HepG2 (cell line): ENCODE results near the gene TNFSF11. TPM values are rescaled to one million over a fixed set of nuclear protein-coding genes. Genes with fewer than 3 reads are reported as not detected.

Experiments
- ATAC-seq: fragments of 200-7000 bp; cut with Tn5 transposase; 3 replicates; pipeline ENCODE4 v1.9.1; 2020; ENCODE audit warnings: mild to moderate bottlenecking, moderate library complexity
- BruUV-seq: library from RNA; stranded (reverse); fragments of 400-500 nt; replicated peaks from 2 replicates; lab custom pipeline; 2021; lab: Mats Ljungman, UMichigan
- CTCF ChIA-PET: fragments of 300-600 bp; formaldehyde crosslinking; extraction: SDS; loops from one replicate; lab custom pipeline; 2021; ENCODE audit warnings: low total read pairs, inconsistent platforms, low intra/inter-chr PET ratio; lab: Yijun Ruan, JAX
- POLR2A ChIA-PET: fragments of 350-600 bp; sonication (Branson Sonifier 250); formaldehyde crosslinking; loops from one replicate; lab custom pipeline; 2020; ENCODE audit warnings: antibody characterized with exemption, inconsistent platforms; lab: Yijun Ruan, JAX
- DNase-seq: peaks from one replicate; pipeline ENCODE4 v3.0.0-alpha.2; 2015; ENCODE audit warnings: low spot score
- FAIRE-seq: peaks from 3 replicates; lab custom pipeline; 2011; peaks lifted over from hg19 to GRCh38; lab: Jason Lieb, UNC
- H2AFZ ChIP-seq: one replicate; pipeline ENCODE4 v1.6.1; 2011; ENCODE audit warnings: low read length, inconsistent platforms
- H3K27ac ChIP-seq: fragments of 300-600 bp; 3 replicates; pipeline ENCODE4 v1.8.0; 2011; ENCODE audit warnings: mixed run types, mild to moderate bottlenecking, mixed read lengths, low read length, inconsistent platforms; ENCODE audit not compliant: insufficient read depth; ENCODE audit errors: extremely low read length
- H3K27me3 ChIP-seq, 2 experiments: fragments of 200-600 bp in 1 of 2; 2 replicates in 1 of 2; 3 replicates in 1 of 2; pipeline versions ENCODE4 v1.6.0 to v1.8.0; 2011; ENCODE audit warnings: low read length in 2 of 2, mild to moderate bottlenecking in 2 of 2, moderate library complexity in 2 of 2, inconsistent platforms in 1 of 2; ENCODE audit not compliant: insufficient read depth in 2 of 2, control insufficient read depth in 1 of 2
- H3K36me3 ChIP-seq, 2 experiments: fragments of 200-600 bp in 1 of 2; replicated peaks in 1 of 2; 2 replicates in 1 of 2; 3 replicates in 1 of 2; pipeline versions ENCODE4 v1.5.1 to v1.8.0; 2011; ENCODE audit warnings: low read length in 2 of 2, inconsistent platforms in 1 of 2; ENCODE audit not compliant: insufficient read depth in 2 of 2, control insufficient read depth in 1 of 2
- H3K4me1 ChIP-seq: 2 replicates; pipeline ENCODE4 v1.5.1; 2012; ENCODE audit warnings: low read length, inconsistent platforms; ENCODE audit not compliant: insufficient read depth
- H3K4me2 ChIP-seq: 2 replicates; pipeline ENCODE4 v1.6.0; 2011; ENCODE audit warnings: low read depth, low read length, inconsistent platforms
- H3K4me3 ChIP-seq, 3 experiments: fragments of 200-600 bp in 1 of 3; sonication (generic), shearing (Covaris generic) in 1 of 3; replicated peaks in 1 of 3; 2 replicates each; pipeline ENCODE4 v1.5.1; 2011 to 2016; ENCODE audit warnings: low read length in 3 of 3, inconsistent platforms in 2 of 3, low read depth in 2 of 3, mild to moderate bottlenecking in 2 of 3, control low read depth in 1 of 3, mixed read lengths in 1 of 3; ENCODE audit not compliant: insufficient read depth in 1 of 3
- H3K79me2 ChIP-seq: one replicate; pipeline ENCODE4 v1.6.1; 2011; ENCODE audit warnings: low read length, inconsistent platforms; ENCODE audit not compliant: insufficient read depth
- H3K9ac ChIP-seq: 2 replicates; pipeline ENCODE4 v1.6.0; 2011; ENCODE audit warnings: mild to moderate bottlenecking, low read depth, low read length, inconsistent platforms; ENCODE audit not compliant: insufficient read depth
- H3K9me3 ChIP-seq: 2 replicates; pipeline ENCODE4 v1.5.1; 2012; ENCODE audit warnings: mild to moderate bottlenecking, low read length
- H4K20me1 ChIP-seq: 2 replicates; pipeline ENCODE4 v1.6.0; 2011; ENCODE audit warnings: inconsistent platforms, mild to moderate bottlenecking, low read length, moderate library complexity; ENCODE audit not compliant: insufficient read depth
- CTCF ChIP-seq: sonication (generic); formaldehyde crosslinking; IDR thresholded peaks from 2 replicates; pipeline ENCODE4 v1.5.0; 2020; ENCODE audit warnings: mild to moderate bottlenecking, missing genetic modification reagents, moderate library complexity
- GMEB1 ChIP-seq: sonication (generic); formaldehyde crosslinking; IDR thresholded peaks from 2 replicates; pipeline ENCODE4 v1.5.1; 2020; ENCODE audit warnings: missing genetic modification reagents, mild to moderate bottlenecking, borderline replicate concordance
- HDAC6 ChIP-seq: fragments of 200-600 bp; sonication (generic); IDR thresholded peaks from 2 replicates; pipeline ENCODE4 v1.7.0; 2017; ENCODE audit warnings: mild to moderate bottlenecking, antibody characterized with exemption, low read length, low read depth
- MEIS2 ChIP-seq: sonication (generic); formaldehyde crosslinking; IDR thresholded peaks from 2 replicates; pipeline ENCODE4 v1.9.0; 2021; ENCODE audit warnings: mild to moderate bottlenecking, missing genetic modification reagents
- PBX2 ChIP-seq: IDR thresholded peaks from 2 replicates; pipeline ENCODE4 v1.6.1; 2016; ENCODE audit warnings: control low read depth
- RAD21 ChIP-seq: fragments of 450-650 bp; formaldehyde crosslinking; IDR thresholded peaks from 2 replicates; pipeline ENCODE4 v1.5.0; 2020; ENCODE audit warnings: mild to moderate bottlenecking
- REST ChIP-seq, 2 experiments: IDR thresholded peaks; 2 replicates each; pipeline ENCODE4 v1.6.1; 2011 to 2012; ENCODE audit warnings: low read length in 2 of 2, borderline replicate concordance in 1 of 2, low read depth in 1 of 2, mild to moderate bottlenecking in 1 of 2, moderate library complexity in 1 of 2
- TGIF2 ChIP-seq: IDR thresholded peaks from 2 replicates; pipeline ENCODE4 v1.6.1; 2016; ENCODE audit warnings: control low read depth, missing compliant biosample characterization
- ZBTB44 ChIP-seq: sonication (generic); formaldehyde crosslinking; IDR thresholded peaks from 2 replicates; pipeline ENCODE4 v1.4.0; 2020; ENCODE audit warnings: missing genetic modification reagents
- ZIK1 ChIP-seq: sonication (generic); formaldehyde crosslinking; IDR thresholded peaks from 2 replicates; pipeline ENCODE4 v1.5.0; 2020; ENCODE audit warnings: mild to moderate bottlenecking, low read depth, missing genetic modification reagents, borderline replicate concordance
- ZNF44 ChIP-seq: sonication (generic); formaldehyde crosslinking; IDR thresholded peaks from 2 replicates; pipeline ENCODE4 v1.5.1; 2020; ENCODE audit warnings: mild to moderate bottlenecking, missing genetic modification reagents
- ZSCAN5A ChIP-seq: sonication (generic); formaldehyde crosslinking; IDR thresholded peaks from 2 replicates; pipeline ENCODE4 v1.8.0; 2022; ENCODE audit warnings: mild to moderate bottlenecking, missing genetic modification reagents, borderline replicate concordance
- WGBS: methylation state at CpG from one replicate; pipeline ENCODE4 v1.1.6; 2017; ENCODE audit warnings: low lambda C conversion rate; 5-methylcytosine and 5-hydroxymethylcytosine counted together
- in situ Hi-C: cut with HindIII; loops from 2 replicates; pipeline ENCODE4 v1.10.0; 2017; ENCODE audit warnings: low pct_unique_long_range_greater_than_20kb; ENCODE audit not compliant: extremely low pct_ligation_motif_present
- intact Hi-C: fragments of 100-400 bp; cut with micrococcal nuclease; formaldehyde crosslinking; loops from one replicate; pipeline ENCODE4 v1.10.0; 2022; ENCODE audit not compliant: unreplicated experiment
- polyA plus RNA-seq, 8 experiments: library from polyadenylated mRNA; depleted of rRNA in 3 of 8; stranded (reverse) in 7 of 8; unstranded in 1 of 8; fragments of >200 nt; fragmentation: Illumina TruSeq in 4 of 8; extraction: Trizol in 4 of 8; gene quantifications; 2 replicates each; pipeline versions ENCODE4 v1.2.1 to v1.2.3, GENCODE V29; 2011 to 2016; ENCODE audit warnings: low read depth in 4 of 8, missing spikeins in 1 of 8, mixed read lengths in 1 of 8; ENCODE audit not compliant: insufficient read depth in 1 of 8
- total RNA-seq, 5 experiments: library from RNA; depleted of rRNA; stranded (reverse); fragments of >200 nt; fragmentation: Illumina TruSeq; extraction: Trizol; gene quantifications; 2 replicates each; pipeline ENCODE4 v1.2.3, GENCODE V29; 2016; ENCODE audit warnings: low read depth in 1 of 5

TNFSF11 gene
- total and polyA plus RNA-seq, 2 of the 13 experiments (the other 11 are each of a cell fraction or from before 2014, with no cell fraction given) = 0.03 TPM; not detected in 1

- DNase-seq (no peak), ATAC-seq (no peak), FAIRE-seq (no peak)
- intact Hi-C loops (no loop called here), in situ Hi-C loops (no loop called here)
- POLR2A ChIA-PET = no interaction called here
- Histone ChIP-seq H3K4me1 (peaks cover 5% of the 10 kb centered on the region; the same call in 1 of the 2 replicates), H3K4me3 (no peak overlapping the region), H3K36me3 (no peaks in the 10 kb centered on the region), H3K27me3 (no peaks in the 10 kb centered on the region), H3K4me2 (no peak overlapping the region), H2AFZ (no peak overlapping the region), H3K79me2 (no peaks in the 10 kb centered on the region), H4K20me1 (no peaks in the 10 kb centered on the region), H3K9ac (no peak overlapping the region), H3K27ac (no peak overlapping the region), H3K9me3 (peaks cover 10% of the 10 kb centered on the region; the same call in 1 of the 2 replicates)
- WGBS = 26% methylated on average over 3 of the region's 3 CpGs
- BruUV-seq = no TSS peak
- CTCF ChIA-PET = no interaction called here
- TF ChIP-seq MEIS2 (CRISPR knock-in tag) (no peak), ZBTB44 (CRISPR knock-in tag) (no peak), CTCF (CRISPR knock-in tag) (no peak), GMEB1 (CRISPR knock-in tag) (no peak), ZSCAN5A (no peak), ZIK1 (CRISPR knock-in tag) (no peak), RAD21 (CRISPR knock-in tag) (no peak), HDAC6 (no peak), ZNF44 (CRISPR knock-in tag) (no peak), PBX2 (CRISPR knock-in tag) (no peak), REST (IDR thresholded peaks at IDR 0.05; ENCODE audit: borderline replicate concordance in 1 of 2, low read depth in 1 of 2, low read length in 2 of 2) (no peak), TGIF2 (no peak)
These were observed 47.7 kb upstream of the TNFSF11 start for GRCh38 chr13:42526276-42526675.
